ENCODE data around the gene TIMM8A. TPM values are rescaled to one million over a fixed set of nuclear protein-coding genes. Genes with fewer than 3 reads are reported as not detected.

TIMM8A gene
- total RNA-seq, 4 donors from 2014 or later = 3.0 to 4.8 (median 3.7) TPM

- DNase-seq (ENCODE audit: extremely low spot score) = no peak
- Histone ChIP-seq H3K4me1 (no peaks in the 10 kb centered on the region), H3K9me3 (no peaks in the 10 kb centered on the region), H3K27me3 (no peaks in the 10 kb centered on the region), H3K36me3 (no peaks in the 10 kb centered on the region), H3K27ac (replicated peaks in 1 of 4) (no peak overlapping the region), H3K4me3 (no peak overlapping the region)
- intact Hi-C loops (cut with DNase I) = no loop called here
- TF ChIP-seq POLR2AphosphoS5 (IDR thresholded peaks at IDR 0.05) (no peak), EP300 (IDR thresholded peaks at IDR 0.05) (no peak), POLR2A (IDR thresholded peaks at IDR 0.05; ENCODE audit: low read depth) (no peak)
- WGBS = 61% methylated on average over 3 of the region's 3 CpGs
These were observed 13.6 kb upstream of the TIMM8A start for GRCh38 chrX:101362116-101362515.

GRCh38 chrX:101360390-101360789 is 11.8 kb upstream of the TIMM8A start:
- DNase-seq (ENCODE audit: extremely low spot score) = no peak
- WGBS = 60% methylated on average over 7 of the region's 7 CpGs
- intact Hi-C loops (cut with DNase I) = no loop called here

GRCh38 chrX:101359966-101360365 is 11.4 kb upstream of the TIMM8A start:
- Histone ChIP-seq H3K4me3 (no peak overlapping the region), H3K27ac (replicated peaks in 1 of 4) (no peak overlapping the region), H3K27me3 (no peaks in the 10 kb centered on the region), H3K4me1 (no peaks in the 10 kb centered on the region), H3K36me3 (no peaks in the 10 kb centered on the region), H3K9me3 (no peaks in the 10 kb centered on the region)
- TF ChIP-seq POLR2AphosphoS5 (IDR thresholded peaks at IDR 0.05) = no peak
- no peak for TF ChIP-seq EP300 (IDR thresholded peaks at IDR 0.05)
- no peak for TF ChIP-seq POLR2A (IDR thresholded peaks at IDR 0.05; ENCODE audit: low read depth)
- no peak for TF ChIP-seq CTCF (IDR thresholded peaks at IDR 0.05)
- intact Hi-C loops (cut with DNase I) = no loop called here
- 63% methylated on average over 1 of the region's 1 CpG for WGBS
- no peak for DNase-seq (ENCODE audit: extremely low spot score)

More at GRCh38 chrX:101360390-101360789, 11.8 kb upstream of the TIMM8A start:
- no peaks in the 10 kb centered on the region for H3K9me3 ChIP-seq
- H3K27me3 ChIP-seq = no peaks in the 10 kb centered on the region
- no peaks in the 10 kb centered on the region for H3K36me3 ChIP-seq
- no peak overlapping the region for H3K27ac ChIP-seq (replicated peaks in 1 of 4)
- TF ChIP-seq POLR2AphosphoS5 (IDR thresholded peaks at IDR 0.05) = no peak
- no peak for TF ChIP-seq POLR2A (IDR thresholded peaks at IDR 0.05; ENCODE audit: low read depth)
- no peak for TF ChIP-seq EP300 (IDR thresholded peaks at IDR 0.05)
- no peak for TF ChIP-seq CTCF (IDR thresholded peaks at IDR 0.05)
- H3K4me1 ChIP-seq = no peaks in the 10 kb centered on the region
- H3K4me3 ChIP-seq = no peak overlapping the region

GRCh38 chrX:101357166-101357795 is 8.7 kb upstream of the TIMM8A start:
- no peak for DNase-seq (ENCODE audit: extremely low spot score)
- 43% methylated on average over 5 of the region's 5 CpGs for WGBS
- intact Hi-C loops (cut with DNase I) = no loop called here
- TF ChIP-seq POLR2A (IDR thresholded peaks at IDR 0.05; ENCODE audit: low read depth) (no peak), POLR2AphosphoS5 (IDR thresholded peaks at IDR 0.05) (no peak), CTCF (IDR thresholded peaks at IDR 0.05) (peak in 1 of 3 experiments; percentile 18), EP300 (IDR thresholded peaks at IDR 0.05) (no peak)
- Histone ChIP-seq H3K4me3 (no peak overlapping the region), H3K9me3 (no peaks in the 10 kb centered on the region), H3K27ac (replicated peaks in 1 of 4) (no peak overlapping the region), H3K36me3 (no peaks in the 10 kb centered on the region), H3K27me3 (no peaks in the 10 kb centered on the region), H3K4me1 (no peaks in the 10 kb centered on the region)

- WGBS = 33% methylated on average over 4 of the region's 4 CpGs
- peaks cover 7 to 18% (median 16%) of the 10 kb centered on the region in 4 donors for H3K4me1 ChIP-seq
- H3K9me3 ChIP-seq = no peaks in the 10 kb centered on the region
- H3K36me3 ChIP-seq = peaks cover 0 to 7% (median 0%) of the 10 kb centered on the region in 4 donors
- TF ChIP-seq CTCF (IDR thresholded peaks at IDR 0.05) (no peak), POLR2AphosphoS5 (IDR thresholded peaks at IDR 0.05) (no peak), EP300 (IDR thresholded peaks at IDR 0.05) (no peak), POLR2A (IDR thresholded peaks at IDR 0.05; ENCODE audit: low read depth) (no peak)
- no peak for DNase-seq (ENCODE audit: extremely low spot score)
- no peaks in the 10 kb centered on the region for H3K27me3 ChIP-seq
- intact Hi-C loops (cut with DNase I) = no loop called here
- H3K4me3 ChIP-seq = peak overlapping the region; percentile 60 to 66 (median 65)
- H3K27ac ChIP-seq (replicated peaks in 1 of 4) = peak overlapping the region; percentile 82 to 89 (median 84)
These were observed 636 bp upstream of the TIMM8A start for GRCh38 chrX:101349193-101349562.

Data from esophagus muscularis mucosa (tissue), 4 donors.